HG02973 (cell line): ENCODE results near the gene PNMA8C.
"Not testable (repeated sequence)": the region's sequence is repeated elsewhere in the genome, so short reads cannot be mapped to it uniquely, and the experiment has no call there.

Experiments
- ATAC-seq: cut with Tn5 transposase; IDR thresholded peaks from one replicate; pipeline ENCODE4 v1.9.1; 2021; ENCODE audit warnings: moderate library complexity; ENCODE audit not compliant: unreplicated experiment

The PNMA8C gene

GRCh38 chr19:46447824-46448223, 19.1 kb upstream of the PNMA8C start:
- no peak for ATAC-seq

- no peak for ATAC-seq
Measured at GRCh38 chr19:46447006-46447405, 18.3 kb upstream of the PNMA8C start.

GRCh38 chr19:46446021-46446420, 17.3 kb upstream of the PNMA8C start:
- no peak for ATAC-seq

- ATAC-seq = no peak
Measured at GRCh38 chr19:46442808-46443450, 14.2 kb upstream of the PNMA8C start.

- no peak for ATAC-seq
Measured at GRCh38 chr19:46441866-46442265, 13.1 kb upstream of the PNMA8C start.

- not testable (repeated sequence) for ATAC-seq
Measured at GRCh38 chr19:46435689-46436088, 7.0 kb upstream of the PNMA8C start.

- ATAC-seq = no peak
Measured at GRCh38 chr19:46435009-46435408, 6.3 kb upstream of the PNMA8C start.

- ATAC-seq = not testable (repeated sequence)
Measured at GRCh38 chr19:46433470-46433869, 4.7 kb upstream of the PNMA8C start.

- ATAC-seq = no peak
Measured at GRCh38 chr19:46431824-46432223, 3.1 kb upstream of the PNMA8C start.

GRCh38 chr19:46429999-46430398, 1.3 kb upstream of the PNMA8C start:
- no peak for ATAC-seq

- no peak for ATAC-seq
Measured at GRCh38 chr19:46427518-46428045, 1.2 kb downstream of the PNMA8C start.

- ATAC-seq = no peak
Measured at GRCh38 chr19:46426506-46427162, 2.1 kb downstream of the PNMA8C start.

GRCh38 chr19:46426035-46426505, 2.7 kb downstream of the PNMA8C start:
- ATAC-seq = no peak

GRCh38 chr19:46423188-46423587, 5.5 kb downstream of the PNMA8C start:
- ATAC-seq = no peak

GRCh38 chr19:46422344-46422743, 6.4 kb downstream of the PNMA8C start:
- no peak for ATAC-seq

- no peak for ATAC-seq
Measured at GRCh38 chr19:46420056-46420455, 8.7 kb downstream of the PNMA8C start.

- ATAC-seq = not testable (repeated sequence)
Measured at GRCh38 chr19:46415804-46416709, 12.7 kb downstream of the PNMA8C start.

- ATAC-seq = not testable (repeated sequence)
Measured at GRCh38 chr19:46414899-46415298, 13.8 kb downstream of the PNMA8C start.

- ATAC-seq = no peak
Measured at GRCh38 chr19:46413262-46414031, 15.3 kb downstream of the PNMA8C start, which contains the start of gene CCDC8. Gene CCDC8, minus strand, starts transcription at chr19:46413564. Its CDS starts 754 bp downstream, at chr19:46412810.

GRCh38 chr19:46412650-46413261, 16.0 kb downstream of the PNMA8C start:
- ATAC-seq = no peak
